Sigmoid colon (tissue), 7 donors: Measurements from ENCODE around the gene NRIP3. TPM values are rescaled to one million over a fixed set of nuclear protein-coding genes. Genes with fewer than 3 reads are reported as not detected.

Source experiments
- DNase-seq: peaks from one replicate; pipeline ENCODE4 v3.0.0-alpha.2; 2019
- H3K27ac ChIP-seq, 4 donors: fragments of 200-600 bp; sonication (generic); one replicate each; pipeline ENCODE4 v1.5.1; 2016 to 2019; ENCODE audit warnings: mild to moderate bottlenecking in 1 of 4
- H3K27me3 ChIP-seq, 3 donors: fragments of 200-600 bp; sonication (generic); one replicate each; pipeline ENCODE4 v1.5.1; 2019; ENCODE audit warnings: mild to moderate bottlenecking in 1 of 3
- H3K36me3 ChIP-seq, 4 donors: fragments of 200-600 bp; sonication (generic); one replicate each; pipeline ENCODE4 v1.5.1; 2016 to 2019
- H3K4me1 ChIP-seq, 4 donors: fragments of 200-600 bp; sonication (generic); one replicate each; pipeline ENCODE4 v1.5.1; 2017 to 2019
- H3K4me3 ChIP-seq, 4 donors: fragments of 200-600 bp; sonication (generic); one replicate each; pipeline ENCODE4 v1.5.1; 2017 to 2019; ENCODE audit warnings: mild to moderate bottlenecking in 2 of 4, moderate library complexity in 1 of 4
- H3K9me3 ChIP-seq, 4 donors: fragments of 200-600 bp in 3 of 4; sonication (generic) in 3 of 4; one replicate each; pipeline versions ENCODE4 v1.5.1 to v1.6.1; 2013 to 2019
- CTCF ChIP-seq, 4 experiments: fragments of 450-650 bp in 3 of 4; fragments of 200-600 bp in 1 of 4; IDR thresholded peaks; one replicate each; pipeline ENCODE4 v1.5.1; 2016 to 2019; ENCODE audit warnings: antibody characterized with exemption in 4 of 4, mild to moderate bottlenecking in 3 of 4, moderate library complexity in 2 of 4
- EP300 ChIP-seq, 4 donors: sonication (generic); formaldehyde crosslinking; IDR thresholded peaks; one replicate each; pipeline ENCODE4 v1.6.1; 2017; ENCODE audit warnings: antibody characterized with exemption in 4 of 4
- POLR2A ChIP-seq, 2 donors: fragments of 450-650 bp; IDR thresholded peaks; one replicate each; pipeline ENCODE4 v1.6.1; 2016; ENCODE audit warnings: antibody characterized with exemption in 2 of 2, mild to moderate bottlenecking in 2 of 2, moderate library complexity in 2 of 2
- POLR2AphosphoS5 ChIP-seq, 4 donors: sonication (generic); formaldehyde crosslinking; IDR thresholded peaks; one replicate each; pipeline ENCODE4 v1.6.1; 2017; ENCODE audit warnings: antibody characterized with exemption in 4 of 4
- WGBS, 2 donors: extraction: QIAGEN DNeasy Blood & Tissue Kit; methylation state at CpG; one replicate each; pipeline ENCODE4 v1.1.7; 2013; 5-methylcytosine and 5-hydroxymethylcytosine counted together
- intact Hi-C: fragments of 100-400 bp; cut with DNase I; formaldehyde crosslinking; loops from one replicate; pipeline ENCODE4 v1.15.1; 2023
- polyA plus RNA-seq, 3 donors: library from polyadenylated mRNA; stranded (reverse); fragments of 200-250 nt; gene quantifications; one replicate each; pipeline ENCODE4 v1.2.3, GENCODE V29; 2013
- total RNA-seq, 4 donors: library from RNA; depleted of rRNA; stranded (reverse); fragments of >200 nt; gene quantifications; one replicate each; pipeline ENCODE4 v1.1.0, GENCODE V29; 2016
- donor health status: healthy with polysubstance abuse.
- donor health status: Bipolar disorder and iron deficiency.
- donor health status: healthy.

NRIP3 gene
- total and polyA plus RNA-seq, 7 donors: under 0.01 to 5.3 (median 2.9) TPM; not detected in 1

- no peaks in the 10 kb centered on the region for H3K27me3 ChIP-seq
- intact Hi-C loops: loop anchor here (5.0 kb wide), 3 partner anchors 91 to 281 kb away; partner anchors contain the start of genes RPL27A and TRIM66
- TF ChIP-seq CTCF (IDR thresholded peaks at IDR 0.05) (no peak), POLR2AphosphoS5 (IDR thresholded peaks at IDR 0.05) (no peak), EP300 (IDR thresholded peaks at IDR 0.05) (no peak), POLR2A (IDR thresholded peaks at IDR 0.05) (no peak)
- H3K4me1 ChIP-seq: peaks cover 0 to 43% (median 41%) of the 10 kb centered on the region in 4 donors
- 1 to 3% methylated on average over 39 of the region's 39 CpGs for WGBS, 2 donors
- no peaks in the 10 kb centered on the region for H3K36me3 ChIP-seq
- peak; percentile 90 for DNase-seq
- H3K27ac ChIP-seq: peak overlapping the region; percentile 92 to 98 (median 96)
- H3K9me3 ChIP-seq: no peaks in the 10 kb centered on the region
- peak overlapping the region; percentile 65 to 91 (median 78) for H3K4me3 ChIP-seq
Measured at GRCh38 chr11:8963569-8964323, 40.1 kb downstream of the NRIP3 start.

DNA sequence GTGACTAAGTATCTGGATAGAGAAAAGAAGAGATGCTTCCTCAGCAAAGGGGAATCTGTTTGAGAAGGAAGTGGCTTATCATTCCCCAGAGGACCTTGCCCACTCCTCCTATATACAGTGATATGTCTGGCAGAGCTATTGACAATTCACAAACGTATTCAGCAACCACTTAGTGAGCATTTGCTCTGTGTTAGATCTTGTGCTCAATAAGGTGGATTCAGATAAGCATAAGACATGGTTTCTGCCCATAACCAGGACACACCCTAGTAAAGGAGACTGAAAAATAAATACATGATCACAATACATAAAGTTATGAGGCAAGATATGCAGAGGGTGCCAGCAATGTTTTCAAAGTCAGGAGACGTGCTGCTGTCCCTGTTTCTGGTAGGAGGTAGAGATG is 41.0 kb downstream of the NRIP3 start:
- no peak for DNase-seq
- H3K4me1 ChIP-seq: peaks cover 0 to 43% (median 42%) of the 10 kb centered on the region in 4 donors
- 6 to 32% methylated on average over 2 of the region's 2 CpGs for WGBS, 2 donors
- no peaks in the 10 kb centered on the region for H3K27me3 ChIP-seq
- peak overlapping the region in 2 of 4 donors; percentile 86 to 91 for H3K4me3 ChIP-seq
- H3K36me3 ChIP-seq: no peaks in the 10 kb centered on the region
- peak overlapping the region; percentile 92 to 98 (median 96) for H3K27ac ChIP-seq
- no peak for TF ChIP-seq CTCF (IDR thresholded peaks at IDR 0.05)
- no peak for TF ChIP-seq POLR2A (IDR thresholded peaks at IDR 0.05)
- no peaks in the 10 kb centered on the region for H3K9me3 ChIP-seq
- intact Hi-C loops: loop anchor here (5.0 kb wide), 3 partner anchors 91 to 281 kb away; partner anchors contain the start of genes RPL27A and TRIM66

DNA sequence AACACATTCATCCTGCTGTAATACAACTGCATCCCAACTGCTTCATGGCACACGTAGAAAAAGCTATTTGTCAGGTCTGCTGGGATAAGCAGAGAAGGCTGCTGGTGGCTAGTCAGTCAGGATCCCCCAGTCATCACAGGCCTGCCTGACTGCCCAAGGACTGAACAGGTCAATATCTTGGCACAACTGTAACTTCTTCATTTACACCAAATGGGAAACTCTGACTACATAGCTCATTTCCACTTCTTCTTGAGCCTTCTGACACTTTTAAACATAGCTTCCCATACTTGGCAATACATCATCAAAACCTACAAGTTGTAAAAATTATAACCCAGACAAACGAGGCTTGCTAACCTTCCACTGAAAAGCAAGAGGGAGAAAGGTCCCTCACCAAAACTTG is 42.4 kb downstream of the NRIP3 start:
- 47 to 70% methylated on average over 2 of the region's 2 CpGs for WGBS, 2 donors
- intact Hi-C loops: loop anchor here (5.0 kb wide), 3 partner anchors 89 to 279 kb away; partner anchors contain the start of genes RPL27A and TRIM66
- Histone ChIP-seq H3K9me3 (no peaks in the 10 kb centered on the region), H3K4me1 (peaks cover 0 to 43% (median 42%) of the 10 kb centered on the region in 4 donors), H3K27me3 (no peaks in the 10 kb centered on the region), H3K27ac (peak overlapping the region in 2 of 4 donors; percentile 20 to 21), H3K36me3 (peaks cover 0 to 6% (median under 1%) of the 10 kb centered on the region in 4 donors), H3K4me3 (no peak overlapping the region)
- DNase-seq: no peak
- TF ChIP-seq POLR2A (IDR thresholded peaks at IDR 0.05) (no peak), EP300 (IDR thresholded peaks at IDR 0.05) (no peak), POLR2AphosphoS5 (IDR thresholded peaks at IDR 0.05) (no peak), CTCF (IDR thresholded peaks at IDR 0.05) (no peak)

DNA sequence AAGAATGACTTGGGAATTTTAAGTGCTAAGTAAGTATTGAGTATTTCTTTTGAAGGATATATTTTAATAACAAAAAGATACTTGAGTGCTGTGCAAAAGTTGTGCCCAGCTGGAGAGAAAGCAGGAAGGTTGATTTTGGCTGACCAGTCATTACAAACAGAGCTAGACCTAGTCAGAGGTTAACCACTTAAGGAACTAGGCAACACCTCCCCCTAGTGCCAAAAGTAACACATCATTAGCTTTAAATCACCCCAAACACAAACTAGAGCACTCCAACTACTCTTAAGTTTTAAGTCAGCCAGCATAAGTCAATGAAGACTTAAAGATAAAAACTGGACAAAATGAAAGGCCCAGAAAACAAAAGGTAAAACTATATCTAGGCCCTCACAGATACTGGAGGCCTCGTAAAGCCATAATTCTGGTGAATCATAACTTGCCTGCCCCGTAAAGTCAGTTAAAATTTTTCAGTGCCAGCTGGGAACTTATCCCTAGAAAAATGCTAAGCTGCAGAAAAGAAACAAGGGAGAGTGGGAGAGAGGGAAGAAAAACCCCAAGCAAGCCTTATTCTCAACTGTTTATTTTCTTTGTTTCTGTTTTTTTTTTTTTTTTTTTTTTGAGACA is 44.1 kb downstream of the NRIP3 start:
- intact Hi-C loops: loop anchor here (2.0 to 5.0 kb wide), 5 partner anchors 41 to 277 kb away; partner anchors contain the start of genes AKIP1, RPL27A and TRIM66
- no peak overlapping the region for H3K4me3 ChIP-seq

More for the DNA sequence above, 44.1 kb downstream of the NRIP3 start:
- TF ChIP-seq POLR2A (IDR thresholded peaks at IDR 0.05): no peak
- TF ChIP-seq POLR2AphosphoS5 (IDR thresholded peaks at IDR 0.05): peak in 1 of 4 donors; percentile 17
- TF ChIP-seq CTCF (IDR thresholded peaks at IDR 0.05): peak; percentile 42 to 61 (median 58)
- Histone ChIP-seq H3K4me1 (peaks cover 0 to 36% (median 33%) of the 10 kb centered on the region in 4 donors), H3K27ac (peak overlapping the region; percentile 71 to 79 (median 74)), H3K9me3 (no peaks in the 10 kb centered on the region), H3K36me3 (peaks cover 0 to 22% (median 10%) of the 10 kb centered on the region in 4 donors), H3K27me3 (no peaks in the 10 kb centered on the region)
- DNase-seq: no peak
- WGBS, 2 donors: 4 to 41% methylated on average over 2 of the region's 2 CpGs
